Lower leg skin (tissue), 3 donors: Measurements from ENCODE around the gene RAP1GAP.

ENCODE experiments used
- CTCF ChIP-seq, 3 donors: fragments of 450-650 bp; IDR thresholded peaks; one replicate each; pipeline ENCODE4 v1.5.1; 2016; ENCODE audit warnings: antibody characterized with exemption in 3 of 3, mild to moderate bottlenecking in 3 of 3, moderate library complexity in 2 of 3
- POLR2A ChIP-seq, 2 donors: fragments of 450-650 bp; IDR thresholded peaks; one replicate each; pipeline ENCODE4 v1.6.1; 2016 to 2017; ENCODE audit warnings: antibody characterized with exemption in 2 of 2, mild to moderate bottlenecking in 1 of 2, moderate library complexity in 1 of 2

GRCh38 chr1:21569820-21570527, 99.2 kb downstream of the RAP1GAP start:
- TF ChIP-seq CTCF (IDR thresholded peaks at IDR 0.05) (no peak), POLR2A (IDR thresholded peaks at IDR 0.05) (no peak)
